ENCODE measurements around the gene ADAMTSL1.

The ADAMTSL1 gene

DNA sequence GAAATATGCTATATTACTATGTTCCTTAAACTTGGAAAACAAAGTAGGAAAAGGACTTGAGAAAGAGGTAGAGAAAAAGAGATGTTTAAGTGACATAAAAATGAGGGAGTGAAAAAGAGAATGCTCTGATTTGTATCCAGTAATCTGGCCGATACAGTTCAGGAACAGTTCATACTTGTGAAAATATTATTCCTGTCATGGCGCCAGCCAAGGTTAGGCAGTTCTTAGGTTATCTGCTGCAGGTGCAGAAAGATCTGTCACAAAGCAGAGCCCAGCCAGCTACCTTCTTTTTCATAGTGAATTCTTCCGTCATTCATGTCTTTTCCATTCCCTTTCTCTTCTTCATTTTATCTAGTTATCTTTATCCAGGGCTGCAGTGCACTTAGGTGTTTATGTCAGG, 256.3 kb downstream of the ADAMTSL1 start:
- DNase-seq (ENCODE audit: low read depth in 2 of 2): no peak

DNA sequence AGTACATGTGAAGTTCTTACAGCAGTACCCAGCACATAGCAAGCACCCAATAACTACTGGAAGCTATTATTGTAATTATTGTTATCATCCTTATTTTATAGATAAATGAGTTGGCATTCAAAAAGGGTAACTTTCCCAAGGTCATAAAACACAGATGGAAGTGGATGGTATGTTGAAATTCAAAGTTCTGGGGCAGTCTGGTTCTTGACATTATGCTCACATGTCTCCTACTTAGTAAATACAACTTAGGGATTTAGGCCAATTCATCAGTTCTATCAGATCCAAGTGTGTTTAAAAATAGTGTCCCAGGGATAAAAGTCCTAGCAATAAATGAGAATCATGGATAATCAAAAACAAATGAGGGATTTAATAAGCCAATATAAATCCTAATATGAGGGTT, 265.2 kb downstream of the ADAMTSL1 start:
- DNase-seq (ENCODE audit: low read depth in 2 of 2): no peak

DNA sequence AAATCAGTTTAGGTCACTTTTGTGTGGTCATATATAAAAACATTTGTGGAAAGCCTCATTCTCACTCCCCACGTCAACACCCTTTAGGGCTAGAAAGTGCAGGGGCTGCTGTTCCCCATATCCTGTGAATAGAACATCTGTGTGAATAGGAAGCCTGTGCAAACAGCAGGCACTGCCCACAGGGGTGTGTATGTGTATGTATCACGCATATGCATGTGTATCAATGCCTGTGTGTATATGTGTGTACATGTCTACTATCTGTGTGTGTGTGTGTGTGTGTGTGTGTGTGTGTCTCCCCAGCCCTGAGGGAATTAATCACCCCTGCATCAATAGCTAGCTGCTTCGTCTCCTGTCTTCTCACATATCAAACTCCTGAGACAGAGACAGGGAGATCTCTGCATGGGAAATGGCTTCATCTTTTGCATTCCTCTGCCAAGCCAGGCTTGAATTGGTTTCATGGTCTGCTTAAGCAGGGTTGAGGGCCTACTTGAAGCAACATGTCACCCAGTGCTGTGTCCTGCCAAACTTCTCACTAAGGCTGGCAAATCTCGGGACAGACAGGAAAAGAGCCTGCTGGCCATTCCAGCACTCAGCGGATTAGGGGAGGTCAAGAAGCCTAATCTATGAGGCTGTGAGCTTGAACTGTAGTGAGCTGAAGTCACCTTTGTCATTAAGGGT, 265.8 kb downstream of the ADAMTSL1 start:
- no peak for DNase-seq (ENCODE audit: low read depth in 2 of 2)

DNA sequence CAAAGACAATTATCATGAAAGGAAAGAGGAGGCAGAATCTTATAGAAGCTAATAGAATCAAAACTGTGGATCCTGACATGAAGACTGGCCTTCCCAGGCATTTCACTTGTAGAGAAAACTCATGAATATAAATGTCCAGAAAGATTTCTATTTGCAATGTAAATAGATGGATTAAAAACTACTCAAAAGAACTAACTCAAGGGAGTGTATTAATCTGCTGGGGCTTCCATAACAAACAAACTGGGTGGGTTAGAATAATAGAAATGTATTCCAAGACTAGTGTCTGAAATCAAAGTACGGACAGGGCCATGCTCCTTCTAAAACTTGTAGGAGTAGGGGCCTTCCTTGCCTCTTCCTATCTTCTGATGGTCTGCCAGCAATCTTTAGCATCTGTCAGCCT, 267.4 kb downstream of the ADAMTSL1 start:
- DNase-seq (ENCODE audit: low read depth in 2 of 2): no peak

DNA sequence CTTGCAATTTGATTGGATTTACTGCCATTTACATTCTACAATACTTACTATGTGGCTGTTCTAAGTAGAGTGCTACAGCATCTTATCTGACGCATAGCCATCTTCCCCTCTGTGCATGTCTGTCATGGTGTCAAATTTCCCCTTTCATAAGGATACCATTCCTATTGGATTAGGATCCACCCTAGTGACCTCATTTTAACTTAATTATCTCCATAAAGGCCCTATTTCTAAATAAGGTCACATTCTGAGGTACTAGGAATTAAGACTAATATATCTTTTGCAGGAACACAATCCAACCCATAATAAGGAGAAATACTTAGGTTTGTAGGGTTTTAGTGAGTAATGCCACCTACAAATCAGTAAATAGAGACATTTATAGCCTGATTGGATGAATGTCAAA, 268.0 kb downstream of the ADAMTSL1 start:
- DNase-seq (ENCODE audit: low read depth in 2 of 2): no peak

DNA sequence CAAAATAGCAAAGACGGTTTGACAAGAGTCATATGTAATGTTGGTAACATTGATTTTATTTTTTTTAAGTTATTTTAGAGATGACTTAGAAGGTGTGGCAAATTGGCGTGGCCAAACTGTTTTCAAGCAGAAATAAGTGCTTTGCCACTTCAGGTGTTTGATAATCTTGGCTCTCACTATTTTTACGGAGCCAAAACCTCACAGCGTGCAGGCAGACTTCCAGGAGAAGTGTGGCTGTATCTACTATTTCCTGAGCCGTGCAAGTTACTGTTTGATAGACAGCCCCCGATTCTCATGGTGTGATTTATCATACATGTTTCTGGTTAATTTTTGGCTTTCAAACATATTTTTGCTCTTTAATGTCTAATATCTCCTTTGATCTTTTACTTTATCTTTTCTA, 269.5 kb downstream of the ADAMTSL1 start:
- DNase-seq (ENCODE audit: low read depth in 2 of 2): no peak

DNA sequence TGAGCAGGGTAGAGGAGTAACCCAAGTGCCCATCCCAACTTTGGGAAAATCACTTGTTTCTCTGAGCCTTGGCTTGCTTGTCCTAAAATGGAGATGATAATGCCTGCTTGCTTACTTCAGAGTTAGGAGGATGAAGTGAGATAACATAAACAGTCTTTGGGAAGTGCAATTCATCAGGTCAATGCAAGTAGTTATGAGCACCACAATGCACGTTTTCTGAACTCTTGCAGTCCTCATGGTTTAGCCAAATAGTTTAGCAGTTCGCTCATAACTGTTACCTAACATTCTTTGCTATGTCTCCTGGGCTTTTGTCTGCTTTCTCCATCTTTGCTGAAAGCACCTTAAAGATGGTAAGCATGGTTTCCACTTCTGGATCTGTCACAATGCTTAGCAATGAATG, 270.0 kb downstream of the ADAMTSL1 start:
- no peak for DNase-seq (ENCODE audit: low read depth in 2 of 2)

DNA sequence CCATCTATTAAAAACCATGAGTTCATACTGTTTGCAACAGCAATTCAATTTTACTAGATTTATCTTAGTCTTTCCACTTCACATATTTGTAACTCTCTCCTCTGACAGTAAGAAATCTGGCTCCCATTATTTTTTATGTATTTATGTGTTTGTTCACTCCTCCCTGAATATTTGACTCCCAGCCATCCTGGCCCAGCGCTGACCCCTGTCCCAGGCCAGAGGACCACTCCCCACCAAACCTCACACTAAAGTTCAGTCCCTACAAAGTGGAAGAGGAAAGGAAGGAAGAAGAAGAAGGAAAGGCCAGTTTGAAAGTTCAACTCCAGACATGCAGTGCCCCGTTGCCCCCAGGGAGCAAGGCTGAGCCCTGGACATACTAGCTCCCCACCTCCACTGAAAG, 271.8 kb downstream of the ADAMTSL1 start:
- DNase-seq (ENCODE audit: low read depth in 2 of 2): no peak

DNA sequence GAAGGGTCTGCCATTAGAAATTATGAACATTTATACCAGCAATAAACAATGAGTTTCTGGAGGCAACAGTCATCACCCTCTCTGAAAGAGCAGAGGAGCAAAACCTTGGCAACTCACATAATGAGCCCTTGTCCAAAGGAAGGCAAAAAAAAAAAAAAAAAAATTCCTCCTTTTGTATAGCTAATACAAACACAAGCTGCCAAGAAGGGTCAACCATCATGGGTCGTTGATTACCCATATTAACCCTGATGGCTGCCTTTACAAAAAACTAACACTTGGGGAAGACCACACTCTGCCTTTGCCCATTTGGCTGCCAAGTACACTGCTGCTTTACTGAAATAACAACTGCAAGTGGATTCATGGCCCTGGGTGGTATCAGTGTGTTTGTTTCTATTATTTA, 272.7 kb downstream of the ADAMTSL1 start:
- no peak for DNase-seq (ENCODE audit: low read depth in 2 of 2)

DNA sequence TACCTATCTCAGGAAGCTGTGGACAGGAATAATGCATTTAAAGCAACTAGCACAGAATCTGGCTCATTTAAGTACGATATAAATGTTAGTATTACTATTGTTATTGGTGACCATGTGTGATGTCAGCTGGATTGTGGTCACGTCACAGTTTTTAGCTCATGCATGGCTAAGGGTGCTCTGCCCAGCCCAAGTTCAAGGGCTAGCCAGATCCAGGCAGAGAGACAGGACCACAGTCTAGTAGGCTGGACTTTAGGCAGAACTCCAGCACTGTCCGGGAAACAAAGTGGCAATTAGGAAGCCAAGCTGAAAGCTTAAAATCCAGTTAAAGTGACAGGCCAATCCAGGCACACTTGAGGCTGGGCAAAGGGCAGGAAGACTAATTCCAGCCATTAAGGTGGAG, 273.6 kb downstream of the ADAMTSL1 start:
- no peak for DNase-seq (ENCODE audit: low read depth in 2 of 2)

DNA sequence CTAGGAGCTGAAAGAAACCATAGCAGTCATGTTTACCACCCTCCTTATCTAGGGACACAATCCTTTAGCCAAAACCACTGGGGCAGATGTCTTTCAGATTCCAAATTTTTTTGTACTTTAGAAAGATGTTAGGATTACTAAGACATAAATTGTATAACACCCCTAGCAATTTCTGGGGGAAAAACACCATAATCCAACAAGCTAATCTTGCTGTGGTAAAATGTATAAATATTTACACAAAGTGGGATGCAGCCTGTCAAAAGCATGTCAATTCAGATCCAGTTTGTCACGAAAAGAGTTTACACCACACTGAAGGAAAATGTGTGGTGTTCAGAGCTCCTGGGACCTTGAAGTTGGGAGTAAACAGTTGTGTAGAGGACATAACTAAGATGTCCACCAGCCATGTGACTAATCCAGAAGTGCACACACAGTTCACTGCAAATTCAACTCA, 274.3 kb downstream of the ADAMTSL1 start:
- no peak for DNase-seq (ENCODE audit: low read depth in 2 of 2)

DNA sequence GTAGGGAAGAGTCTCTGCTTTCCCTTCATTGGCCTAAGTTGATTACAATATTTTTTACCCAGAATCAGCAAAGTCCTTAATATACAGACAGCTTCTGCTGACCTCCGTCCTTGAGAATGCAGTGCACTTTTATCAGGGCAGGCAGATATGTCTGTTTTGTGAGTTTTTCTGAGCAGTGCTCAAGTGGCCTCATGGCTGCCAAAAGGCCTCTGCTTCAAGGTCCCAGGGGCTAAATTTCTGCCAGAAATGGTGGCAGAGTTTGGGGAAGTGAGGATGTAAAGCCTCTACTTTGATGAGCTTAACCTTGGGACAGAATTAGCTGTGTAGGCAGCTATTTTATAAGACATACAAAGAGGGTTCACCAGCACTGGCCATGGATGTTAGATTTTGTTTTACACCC, 275.8 kb downstream of the ADAMTSL1 start:
- no peak for DNase-seq (ENCODE audit: low read depth in 2 of 2)

DNA sequence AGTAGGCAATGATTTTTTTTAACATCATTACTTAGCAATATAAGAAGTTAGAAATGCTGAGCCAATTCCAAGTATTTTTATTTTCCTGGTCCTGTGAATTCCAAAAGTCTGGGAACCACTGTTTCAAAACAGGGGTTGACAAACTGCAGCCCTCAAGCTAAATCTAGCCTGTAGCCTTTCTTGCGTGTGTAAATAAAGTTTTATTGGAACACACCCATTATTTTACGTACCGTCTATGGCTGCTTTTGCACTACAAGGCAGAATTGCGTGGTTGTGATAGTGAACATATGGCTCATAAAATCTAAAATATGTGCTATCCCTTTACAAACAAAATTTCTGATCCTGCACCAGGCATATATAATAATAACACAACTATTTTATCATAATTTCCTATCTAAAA, 280.0 kb downstream of the ADAMTSL1 start:
- no peak for DNase-seq (ENCODE audit: low read depth in 2 of 2)

DNA sequence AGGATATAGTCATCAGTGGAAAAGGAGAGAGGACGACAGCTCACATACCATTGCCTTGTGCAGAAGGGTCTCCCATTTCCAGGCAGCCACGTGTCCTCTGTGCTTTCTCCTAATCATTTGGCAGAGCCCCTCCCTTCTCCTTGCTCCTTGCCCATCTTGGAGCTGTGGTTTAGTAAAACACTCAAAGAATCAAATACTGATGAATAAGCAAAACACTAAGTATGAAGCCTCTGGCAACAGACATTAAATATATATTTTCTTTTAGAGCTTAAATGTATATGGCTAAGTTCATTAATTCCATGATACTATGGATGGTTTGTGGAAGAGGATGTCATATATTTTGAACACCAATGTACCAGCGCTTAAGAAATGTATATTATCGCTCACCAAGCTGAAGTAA, 280.6 kb downstream of the ADAMTSL1 start:
- no peak for DNase-seq (ENCODE audit: low read depth in 2 of 2)

DNA sequence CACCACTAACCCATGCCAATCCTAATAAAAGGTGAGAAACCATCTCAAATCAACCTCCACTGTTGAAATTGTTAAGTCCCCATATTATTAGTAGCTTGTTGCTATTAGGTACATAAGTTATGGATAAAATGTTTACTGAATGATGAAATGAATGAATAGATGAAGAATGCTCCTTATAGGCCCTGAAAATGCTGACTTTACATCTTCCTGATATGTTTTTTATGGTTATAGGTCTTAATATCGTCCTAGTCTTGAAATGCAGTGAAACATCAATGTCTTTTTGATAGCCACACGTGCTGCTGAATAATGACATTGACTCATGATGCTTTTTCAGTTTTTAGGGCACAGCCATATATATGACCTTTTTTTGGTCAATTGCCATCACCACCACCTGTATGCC, 281.3 kb downstream of the ADAMTSL1 start:
- no peak for DNase-seq (ENCODE audit: low read depth in 2 of 2)

DNA sequence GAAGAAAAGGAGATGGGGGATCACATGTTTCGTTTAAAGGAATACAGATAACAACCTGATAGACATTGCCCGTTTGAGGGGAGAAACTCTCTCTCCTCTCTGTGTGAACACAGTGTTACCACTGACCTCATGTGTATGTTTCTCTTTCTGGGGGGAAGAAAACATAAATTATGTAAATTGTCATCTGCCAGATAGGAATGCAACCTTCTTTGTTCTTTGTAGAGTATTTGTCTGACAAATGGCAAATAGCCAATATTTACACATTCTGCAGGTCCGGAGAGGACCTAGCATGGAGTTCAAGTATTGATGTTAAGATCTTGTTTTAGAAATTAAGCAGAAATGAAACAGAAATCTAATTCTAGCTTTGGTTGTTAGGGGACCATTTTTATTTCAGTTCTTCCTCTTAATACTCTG, 282.8 kb downstream of the ADAMTSL1 start:
- DNase-seq (ENCODE audit: low read depth in 2 of 2): no peak

DNA sequence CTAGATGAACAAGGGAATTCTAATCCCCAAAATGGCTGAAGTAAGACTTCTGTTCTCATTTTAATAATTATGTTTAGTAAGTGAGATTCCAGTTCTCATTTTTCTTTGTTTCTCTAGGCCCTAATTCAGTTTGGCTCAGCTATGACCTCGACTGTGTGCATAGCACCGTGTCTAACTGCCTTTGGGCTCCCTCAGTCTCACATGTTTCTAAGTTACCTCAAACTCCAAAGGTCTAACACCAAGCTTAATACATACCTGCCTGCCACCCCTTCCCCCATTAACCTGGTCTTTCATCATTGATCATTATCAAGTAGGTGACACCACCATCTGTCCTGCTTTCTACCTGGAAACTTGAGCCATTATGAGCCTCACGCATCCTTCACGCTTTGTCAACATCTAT, 285.9 kb downstream of the ADAMTSL1 start:
- DNase-seq (ENCODE audit: low read depth in 2 of 2): no peak

DNA sequence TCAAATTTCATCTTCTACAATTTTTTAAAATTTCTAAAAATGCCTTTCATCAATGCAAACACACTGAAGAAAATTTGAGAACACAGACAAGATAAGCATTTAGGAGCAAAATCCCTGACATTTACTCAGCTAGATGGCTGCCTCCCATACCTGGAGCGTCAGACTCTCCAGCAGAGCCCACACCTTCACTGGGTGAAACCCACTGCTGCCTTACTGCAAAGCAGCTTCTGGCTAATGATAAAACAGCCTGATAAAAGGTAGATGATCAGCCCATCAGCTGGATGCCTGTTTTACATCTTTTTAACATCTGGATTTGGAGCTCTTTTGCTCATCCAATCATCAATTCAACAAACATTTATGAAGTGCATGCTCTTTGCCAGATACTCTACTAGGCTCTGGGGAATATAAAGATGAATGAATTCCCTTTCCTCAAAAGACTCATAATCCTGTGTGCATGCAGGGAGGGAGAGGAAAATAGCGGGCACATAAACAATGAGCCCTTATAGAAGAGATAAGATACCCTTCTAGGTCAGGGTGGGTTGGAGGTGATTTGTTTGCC, 287.9 kb downstream of the ADAMTSL1 start:
- DNase-seq (ENCODE audit: low read depth in 2 of 2): no peak

DNA sequence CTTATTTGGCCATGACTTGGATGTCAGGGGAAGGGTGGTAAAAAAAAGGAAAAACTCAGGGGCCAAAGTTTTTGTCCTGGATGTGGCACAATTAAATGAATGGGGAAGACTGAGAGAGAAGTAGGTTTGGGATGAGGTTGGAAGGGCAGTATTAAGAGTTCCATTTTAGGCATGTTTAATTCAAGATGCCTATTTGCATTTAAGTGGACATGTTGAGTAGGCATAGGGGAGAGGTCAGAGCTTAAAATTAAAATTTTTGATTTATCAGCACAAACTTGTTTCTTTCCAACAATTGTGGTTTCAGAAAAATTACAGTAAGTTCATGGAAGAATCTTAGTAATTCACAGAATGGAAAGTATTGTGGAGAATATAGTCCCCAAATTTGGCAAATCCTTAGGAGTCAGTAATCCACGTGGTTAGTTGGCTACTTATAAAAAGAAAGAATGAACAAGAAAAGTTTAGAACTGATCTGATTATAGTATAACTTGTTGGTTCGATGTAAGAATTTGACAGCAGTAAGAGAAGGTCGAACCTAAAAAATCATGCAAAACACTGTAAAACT, 293.1 kb downstream of the ADAMTSL1 start:
- DNase-seq (ENCODE audit: low read depth in 2 of 2): no peak

DNA sequence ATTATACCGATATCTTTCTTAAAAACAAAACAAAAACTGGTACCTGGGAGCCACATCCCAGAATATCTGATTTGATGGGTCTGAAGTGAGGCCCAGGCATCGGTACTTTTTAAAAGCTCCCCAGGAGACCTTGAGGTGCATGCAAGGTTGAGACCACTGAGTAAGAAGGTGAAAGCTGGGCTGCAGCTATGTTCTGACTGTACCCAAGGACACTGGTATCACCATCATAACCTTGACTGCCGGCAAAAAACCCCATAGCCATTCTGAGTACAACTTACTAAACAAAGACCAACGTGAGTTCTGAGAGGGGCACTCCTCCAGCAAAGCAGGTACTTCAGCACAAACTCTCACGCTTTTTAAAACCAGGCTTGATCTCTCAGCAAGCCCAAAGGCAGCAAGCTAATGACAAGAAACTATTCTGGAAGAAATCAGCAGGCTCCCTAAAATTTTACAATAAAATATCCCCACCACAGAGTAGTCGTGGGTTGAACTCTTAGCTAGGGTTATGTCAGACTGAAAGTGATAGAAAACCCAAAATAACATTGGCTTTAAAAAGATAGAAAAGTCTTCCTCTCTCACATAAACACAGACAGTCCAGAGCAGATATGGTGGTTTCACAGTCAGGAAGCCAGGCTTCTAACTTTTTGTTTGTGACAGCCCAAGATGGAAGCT, 295.1 kb downstream of the ADAMTSL1 start:
- DNase-seq (ENCODE audit: low read depth in 2 of 2): no peak

DNA sequence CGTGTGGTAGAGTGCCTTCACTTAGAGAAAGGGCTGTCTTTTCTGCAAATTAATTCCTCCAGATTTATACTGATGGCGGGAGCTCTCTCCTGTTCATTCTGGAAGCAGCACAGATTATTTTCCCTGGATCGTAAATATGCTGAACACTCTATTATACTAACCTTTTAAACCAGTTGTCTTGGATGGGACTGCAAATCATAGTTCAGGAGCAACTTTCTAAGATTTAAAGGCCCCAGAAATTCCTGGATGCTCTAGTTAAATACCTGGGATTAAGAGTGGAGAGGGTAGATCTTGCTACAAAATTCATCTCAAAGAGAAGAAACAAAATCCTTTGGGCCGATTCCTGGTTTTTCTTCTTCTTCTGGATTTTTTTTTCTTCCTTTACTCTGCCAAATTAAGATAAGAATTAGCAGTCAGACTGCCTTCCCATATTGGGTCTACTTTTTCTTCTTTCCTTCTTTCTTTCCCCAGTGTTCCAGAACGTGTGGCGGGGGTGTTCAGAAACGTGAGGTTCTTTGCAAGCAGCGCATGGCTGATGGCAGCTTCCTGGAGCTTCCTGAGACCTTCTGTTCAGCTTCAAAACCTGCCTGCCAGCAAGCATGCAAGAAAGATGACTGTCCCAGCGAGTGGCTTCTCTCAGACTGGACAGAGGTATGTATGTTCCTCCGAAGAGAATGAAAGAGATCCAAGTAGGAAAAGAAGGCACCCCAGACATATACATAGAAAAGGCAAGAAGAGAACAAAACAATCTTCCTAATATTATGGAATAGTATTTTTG, 296.4 kb downstream of the ADAMTSL1 start:
- DNase-seq (ENCODE audit: low read depth in 2 of 2): no peak

DNA sequence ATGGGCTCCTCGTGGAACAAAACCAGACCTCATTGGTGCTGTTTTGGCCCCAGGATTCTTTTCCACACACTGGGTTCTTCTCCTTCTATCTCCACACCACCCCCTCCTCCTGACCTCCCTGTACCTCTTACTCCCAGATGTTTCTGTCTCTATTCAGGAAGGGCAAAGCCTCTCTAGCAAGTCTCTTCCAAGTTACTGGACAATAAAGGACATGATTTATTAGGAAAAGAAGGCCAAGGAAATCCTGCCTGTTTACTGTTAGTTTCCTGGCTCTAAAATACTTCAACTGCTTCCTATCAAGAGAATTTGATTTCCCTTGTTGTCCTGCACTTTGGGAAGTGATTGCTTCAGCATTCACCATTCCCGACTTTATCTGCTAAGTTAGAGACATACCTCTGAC, 297.1 kb downstream of the ADAMTSL1 start:
- DNase-seq (ENCODE audit: low read depth in 2 of 2): no peak
